Tibial nerve (tissue), 3 donors: ENCODE measurements around the gene FGD4.
"Not testable (repeated sequence)": the region's sequence is repeated elsewhere in the genome, so short reads cannot be mapped to it uniquely, and the experiment has no call there.

Experiments used
- CTCF ChIP-seq, 5 experiments: fragments of 200-600 bp in 3 of 5; fragments of 450-650 bp in 2 of 5; sonication (generic) in 3 of 5; IDR thresholded peaks; one replicate each; pipeline ENCODE4 v1.5.1; 2016 to 2019; ENCODE audit warnings: antibody characterized with exemption in 5 of 5, mild to moderate bottlenecking in 3 of 5, moderate library complexity in 2 of 5
- POLR2A ChIP-seq, 2 donors: fragments of 450-650 bp; IDR thresholded peaks; one replicate each; pipeline ENCODE4 v1.6.1; 2017; ENCODE audit warnings: antibody characterized with exemption in 2 of 2, mild to moderate bottlenecking in 2 of 2, moderate library complexity in 2 of 2

- not testable (repeated sequence) for TF ChIP-seq CTCF, POLR2A (IDR thresholded peaks at IDR 0.05)
These were observed 134.1 kb downstream of the FGD4 start for GRCh38 chr12:32533506-32533905.
